WTC11 (cell line): ENCODE measurements around the gene ANKIB1.
A peak's percentile ranks its signal among the peaks of the same experiment; 100 is the strongest.

Source experiments
- ATF1 ChIP-seq: sonication (generic); formaldehyde crosslinking; IDR thresholded peaks from 2 replicates; pipeline ENCODE4 v1.8.1; 2023; ENCODE audit warnings: mild to moderate bottlenecking, moderate library complexity, missing genetic modification reagents
- CTCF ChIP-seq: fragments of 200-600 bp; IDR thresholded peaks from 2 replicates; pipeline ENCODE4 v1.8.0; 2022; ENCODE audit warnings: antibody characterized with exemption
- FOXJ3 ChIP-seq: sonication (generic); formaldehyde crosslinking; IDR thresholded peaks from 2 replicates; pipeline ENCODE4 v1.9.0; 2021; ENCODE audit warnings: missing genetic modification reagents, mild to moderate bottlenecking, borderline replicate concordance
- NR2C2 ChIP-seq: sonication (generic); formaldehyde crosslinking; IDR thresholded peaks from 2 replicates; pipeline ENCODE4 v1.8.0; 2022; ENCODE audit warnings: mild to moderate bottlenecking, missing genetic modification reagents

DNA sequence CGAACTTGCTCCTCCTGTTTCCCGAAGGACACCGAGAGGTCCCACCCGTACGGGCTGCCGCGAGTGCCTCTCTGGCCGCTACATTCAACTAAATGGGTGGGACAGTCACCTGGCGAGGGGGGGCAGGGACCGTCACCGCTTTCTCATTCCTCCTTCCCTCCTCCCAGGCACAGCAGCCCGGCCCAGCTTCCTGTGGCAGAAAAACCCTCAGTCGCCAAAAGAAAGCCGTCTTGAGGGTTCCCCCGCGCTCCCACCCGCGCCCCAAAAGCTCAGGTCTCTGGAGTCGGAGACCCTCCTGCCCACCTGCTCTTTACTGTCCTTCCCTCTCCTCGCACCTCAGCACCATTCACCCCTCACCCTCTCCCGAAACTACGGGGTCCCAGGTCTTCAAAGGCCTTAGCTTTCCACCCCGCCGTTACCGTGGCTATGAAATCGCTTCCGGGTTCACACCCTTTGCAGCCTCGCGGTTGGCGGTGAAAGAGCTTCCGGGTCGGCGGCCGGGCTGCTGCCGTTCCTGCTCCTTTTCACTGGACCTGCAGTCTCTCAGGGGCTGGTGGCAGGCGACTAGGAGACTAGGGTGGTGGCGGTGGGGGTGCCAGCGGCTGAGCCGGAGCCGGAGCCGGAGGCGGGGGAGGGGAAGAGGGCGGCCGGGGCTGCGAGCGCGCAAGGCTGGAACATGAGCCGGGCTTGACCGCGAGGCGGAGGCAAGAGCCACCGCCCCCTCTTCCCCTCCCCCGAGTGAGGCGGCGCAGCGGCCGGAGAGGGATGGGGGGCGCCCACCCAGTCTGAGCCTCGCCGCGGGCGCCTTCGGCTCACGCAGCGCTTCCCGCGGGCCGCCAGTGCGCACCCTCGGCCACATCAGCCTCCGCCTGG is at the start of gene ANKIB1, which contains the start of gene KRIT1:
- no peak for TF ChIP-seq CTCF
- TF ChIP-seq ATF1 (CRISPR knock-in tag): no peak
- no peak for TF ChIP-seq FOXJ3 (CRISPR knock-in tag)
- TF ChIP-seq NR2C2 (CRISPR knock-in tag): peak; percentile 99
